HEK293 (cell line): ENCODE results near the gene YWHAE.
"Not testable (repeated sequence)": the region's sequence is repeated elsewhere in the genome, so short reads cannot be mapped to it uniquely, and the experiment has no call there.

Experiments
- CTCF ChIA-PET: fragments of 350-600 bp; formaldehyde crosslinking; extraction: SDS; loops from one replicate; lab custom pipeline; 2021; ENCODE audit warnings: antibody characterized with exemption; lab: Yijun Ruan, JAX
- POLR2A ChIA-PET: fragments of 300-600 bp; formaldehyde crosslinking; extraction: SDS; loops from one replicate; lab custom pipeline; 2020; ENCODE audit warnings: antibody characterized with exemption, inconsistent platforms; lab: Yijun Ruan, JAX
- H3K27ac ChIP-seq: fragments of 200-500 bp; sonication (Bioruptor generic); 2 replicates; pipeline ENCODE4 v1.5.1; 2014; ENCODE audit warnings: low read depth, low read length, control low read depth, inconsistent platforms; ENCODE audit errors: extremely low read depth
- H3K36me3 ChIP-seq, 2 experiments: fragments of 200-500 bp in 1 of 2; sonication (Bioruptor generic) in 1 of 2; 1 replicate in 1 of 2; 2 replicates in 1 of 2; pipeline ENCODE4 v1.5.1; 2014 to 2017; ENCODE audit warnings: inconsistent platforms in 2 of 2, low read length in 2 of 2; ENCODE audit not compliant: control insufficient read depth in 2 of 2, insufficient read depth in 1 of 2
- H3K4me1 ChIP-seq: fragments of 200-500 bp; sonication (Bioruptor generic); 2 replicates; pipeline ENCODE4 v1.5.1; 2014; ENCODE audit warnings: mild to moderate bottlenecking, low read length, inconsistent platforms; ENCODE audit not compliant: control insufficient read depth, insufficient read depth
- H3K4me3 ChIP-seq: 2 replicates; pipeline ENCODE4 v1.5.1; 2011; ENCODE audit warnings: low read depth, mild to moderate bottlenecking, control low read depth, low read length, moderate library complexity
- H3K9me3 ChIP-seq: fragments of 200-500 bp; sonication (Bioruptor generic); 2 replicates; pipeline ENCODE4 v1.5.1; 2014; ENCODE audit warnings: low read depth, low read length, inconsistent platforms; ENCODE audit not compliant: control insufficient read depth, insufficient read depth
- BCL11A ChIP-seq: fragments of 450-650 bp; formaldehyde crosslinking; IDR thresholded peaks from 2 replicates; pipeline ENCODE4 v1.5.1; 2016; ENCODE audit warnings: low read depth, missing biosample characterization, missing genetic modification characterization
- MYNN ChIP-seq: fragments of 450-650 bp; formaldehyde crosslinking; IDR thresholded peaks from 2 replicates; pipeline ENCODE4 v1.5.1; 2016; ENCODE audit warnings: missing biosample characterization, missing genetic modification characterization, borderline replicate concordance
- ZBTB10 ChIP-seq: fragments of 450-650 bp; formaldehyde crosslinking; IDR thresholded peaks from 2 replicates; pipeline ENCODE4 v1.5.1; 2016; ENCODE audit warnings: missing biosample characterization, missing genetic modification characterization
- ZEB2 ChIP-seq: fragments of 450-650 bp; formaldehyde crosslinking; IDR thresholded peaks from 2 replicates; pipeline ENCODE4 v1.5.1; 2016; ENCODE audit warnings: missing biosample characterization, missing genetic modification characterization
- ZFP69B ChIP-seq: fragments of 450-650 bp; formaldehyde crosslinking; IDR thresholded peaks from 2 replicates; pipeline ENCODE4 v1.5.1; 2016; ENCODE audit warnings: missing biosample characterization, missing genetic modification characterization
- ZNF121 ChIP-seq: fragments of 450-650 bp; formaldehyde crosslinking; IDR thresholded peaks from 2 replicates; pipeline ENCODE4 v1.5.1; 2016; ENCODE audit warnings: missing biosample characterization, missing genetic modification characterization
- ZNF146 ChIP-seq: fragments of 450-650 bp; formaldehyde crosslinking; IDR thresholded peaks from 2 replicates; pipeline ENCODE4 v1.5.1; 2016; ENCODE audit warnings: missing biosample characterization, missing genetic modification characterization
- ZNF24 ChIP-seq: fragments of 450-650 bp; formaldehyde crosslinking; IDR thresholded peaks from 2 replicates; pipeline ENCODE4 v1.5.1; 2016; ENCODE audit warnings: missing biosample characterization, missing genetic modification characterization
- ZNF302 ChIP-seq: fragments of 450-650 bp; formaldehyde crosslinking; IDR thresholded peaks from 2 replicates; pipeline ENCODE4 v1.5.1; 2016; ENCODE audit warnings: missing biosample characterization, missing genetic modification characterization, low read depth
- ZNF362 ChIP-seq: fragments of 450-650 bp; formaldehyde crosslinking; IDR thresholded peaks from 2 replicates; pipeline ENCODE4 v1.5.1; 2016; ENCODE audit warnings: missing biosample characterization, missing genetic modification characterization
- ZNF394 ChIP-seq: fragments of 450-650 bp; formaldehyde crosslinking; IDR thresholded peaks from 2 replicates; pipeline ENCODE4 v1.5.1; 2016; ENCODE audit warnings: missing biosample characterization, missing genetic modification characterization, mild to moderate bottlenecking, moderate library complexity, borderline replicate concordance
- ZNF549 ChIP-seq: fragments of 450-650 bp; IDR thresholded peaks from 2 replicates; pipeline ENCODE4 v1.5.1; 2018; ENCODE audit warnings: missing biosample characterization, missing genetic modification characterization, mild to moderate bottlenecking, inconsistent platforms, moderate library complexity
- ZNF600 ChIP-seq: fragments of 450-650 bp; formaldehyde crosslinking; IDR thresholded peaks from 2 replicates; pipeline ENCODE4 v1.5.1; 2016; ENCODE audit warnings: missing biosample characterization, missing genetic modification characterization
- TF ChIP-seq, protein P1 (sequence below): fragments of 450-650 bp; formaldehyde crosslinking; IDR thresholded peaks from 2 replicates; pipeline ENCODE4 v1.5.1; 2017; ENCODE audit warnings: missing biosample characterization, missing genetic modification characterization

The YWHAE gene

DNA sequence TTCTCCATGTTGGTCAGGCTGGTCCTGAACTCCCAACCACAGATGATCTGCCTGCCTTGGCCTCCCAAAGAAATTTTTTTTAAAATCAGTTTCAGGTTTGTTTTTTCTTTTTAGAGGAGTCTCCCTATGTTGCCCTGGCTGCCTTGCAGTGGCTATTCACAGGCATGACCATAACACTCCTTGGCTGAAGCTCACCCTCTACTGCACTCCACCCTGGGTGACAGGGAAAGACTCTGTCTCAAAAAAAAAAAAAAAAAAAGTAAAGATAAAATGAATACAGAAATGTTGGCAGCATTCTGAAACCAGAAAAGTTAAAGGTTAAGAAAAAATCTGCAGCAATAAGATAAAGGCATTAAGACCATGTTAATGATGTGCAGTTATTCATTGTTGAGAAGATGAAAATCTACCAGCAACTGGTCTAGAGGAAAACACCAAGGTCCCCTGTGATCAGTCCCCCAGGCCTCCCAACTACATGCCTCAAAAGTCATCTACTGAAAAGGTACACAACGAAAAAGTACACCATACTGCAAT is 15.1 kb downstream of the YWHAE start:
- peaks cover 12 to 23% of the 10 kb centered on the region in 2 experiments; a peak in 2 of 3 replicates for H3K36me3 ChIP-seq
- no peak overlapping the region for H3K4me3 ChIP-seq
- CTCF ChIA-PET: interaction anchor here (1.0 to 2.1 kb wide), 3 partner anchors 18 to 30 kb away, joined by 3 to 6 read pairs (median 3); no protein-coding TSS in a partner anchor
- no peak for TF ChIP-seq BCL11A
- TF ChIP-seq ZNF302 (tag by site-specific recombination): no peak
- TF ChIP-seq ZNF146 (tag by site-specific recombination): no peak
- TF ChIP-seq, protein P1, sequence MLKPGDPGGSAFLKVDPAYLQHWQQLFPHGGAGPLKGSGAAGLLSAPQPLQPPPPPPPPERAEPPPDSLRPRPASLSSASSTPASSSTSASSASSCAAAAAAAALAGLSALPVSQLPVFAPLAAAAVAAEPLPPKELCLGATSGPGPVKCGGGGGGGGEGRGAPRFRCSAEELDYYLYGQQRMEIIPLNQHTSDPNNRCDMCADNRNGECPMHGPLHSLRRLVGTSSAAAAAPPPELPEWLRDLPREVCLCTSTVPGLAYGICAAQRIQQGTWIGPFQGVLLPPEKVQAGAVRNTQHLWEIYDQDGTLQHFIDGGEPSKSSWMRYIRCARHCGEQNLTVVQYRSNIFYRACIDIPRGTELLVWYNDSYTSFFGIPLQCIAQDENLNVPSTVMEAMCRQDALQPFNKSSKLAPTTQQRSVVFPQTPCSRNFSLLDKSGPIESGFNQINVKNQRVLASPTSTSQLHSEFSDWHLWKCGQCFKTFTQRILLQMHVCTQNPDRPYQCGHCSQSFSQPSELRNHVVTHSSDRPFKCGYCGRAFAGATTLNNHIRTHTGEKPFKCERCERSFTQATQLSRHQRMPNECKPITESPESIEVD (tag by site-specific recombination): peak; percentile 35; the same call in 1 of the 2 replicates
- peak overlapping the region; percentile 53; the same call in 1 of the 2 replicates for H3K27ac ChIP-seq
- POLR2A ChIA-PET: interaction anchor here (0.7 kb wide), 1 partner anchor 130 kb away, joined by 4 read pairs; no protein-coding TSS in a partner anchor
- H3K9me3 ChIP-seq: no peaks in the 10 kb centered on the region
- H3K4me1 ChIP-seq: peaks cover 60% of the 10 kb centered on the region

DNA sequence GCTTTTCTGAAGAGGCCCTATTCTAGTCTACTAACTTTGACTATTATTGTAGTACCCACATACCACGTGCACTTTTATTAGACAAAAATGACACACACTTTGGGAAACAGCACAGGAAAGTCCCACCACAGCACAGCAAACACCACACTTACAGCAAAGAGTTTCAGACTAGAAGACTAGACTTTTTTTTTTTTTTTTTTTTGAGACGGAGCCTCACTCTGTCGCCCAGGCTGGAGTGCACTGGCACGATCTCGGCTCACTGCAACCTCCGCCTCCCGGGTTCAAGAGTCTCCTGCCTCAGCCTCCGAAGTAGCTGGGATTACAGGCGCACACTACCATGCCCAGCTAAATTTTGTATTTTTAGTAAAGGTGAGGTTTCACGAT is 20.1 kb downstream of the YWHAE start:
- H3K36me3 ChIP-seq: peaks cover 17 to 29% of the 10 kb centered on the region in 2 experiments; a peak in 2 of 3 replicates
- H3K4me1 ChIP-seq: peaks cover 68% of the 10 kb centered on the region
- H3K9me3 ChIP-seq: no peaks in the 10 kb centered on the region
- peak overlapping the region; percentile 1 for H3K27ac ChIP-seq
- TF ChIP-seq ZNF362: peak; percentile 86
- TF ChIP-seq ZNF24 (tag by site-specific recombination): no peak
- TF ChIP-seq ZNF121: peak; percentile 88
- peak; percentile 64; the same call in 1 of the 2 replicates for TF ChIP-seq ZNF600
- peak; percentile 30; the same call in 1 of the 2 replicates for TF ChIP-seq MYNN (tag by site-specific recombination)
- no peak for TF ChIP-seq ZFP69B (tag by site-specific recombination)
- 0 out of 2 replicates have a peak, but pooled peaks have one; percentile 17 for TF ChIP-seq ZBTB10
- peak; percentile 37; the same call in 1 of the 2 replicates for TF ChIP-seq ZEB2 (tag by site-specific recombination)
- TF ChIP-seq, all 188 proteins: peak for 6
- H3K4me3 ChIP-seq: no peak overlapping the region
- ChIA-PET POLR2A (interaction anchor here (0.7 to 2.9 kb wide), 4 partner anchors 12 to 20 kb away, joined by 3 to 12 read pairs (median 6); partner anchors contain the start of gene YWHAE), CTCF (interaction anchor here (0.6 to 3.1 kb wide), 8 partner anchors 9 to 153 kb away, joined by 3 to 42 read pairs (median 3); no protein-coding TSS in a partner anchor)

GRCh38 chr17:1379208-1379929 is 20.7 kb downstream of the YWHAE start:
- no peaks in the 10 kb centered on the region for H3K9me3 ChIP-seq
- TF ChIP-seq ZNF549 (tag by site-specific recombination) (no peak), ZNF394 (tag by site-specific recombination) (peak; percentile 55; the same call in 1 of the 2 replicates)
- TF ChIP-seq, protein P1 (tag by site-specific recombination): peak; percentile 34
- H3K27ac ChIP-seq: peak overlapping the region; percentile 1
- peaks cover 22 to 23% of the 10 kb centered on the region in 2 experiments; a peak in 2 of 3 replicates for H3K36me3 ChIP-seq
- peaks cover 73% of the 10 kb centered on the region for H3K4me1 ChIP-seq
- no peak overlapping the region for H3K4me3 ChIP-seq
- POLR2A ChIA-PET: interaction anchor here (0.7 to 2.9 kb wide), 4 partner anchors 12 to 21 kb away, joined by 3 to 12 read pairs (median 6); partner anchors contain the start of gene YWHAE
- CTCF ChIA-PET: interaction anchor here (0.8 to 3.1 kb wide), 4 partner anchors 12 to 154 kb away, joined by 3 to 42 read pairs (median 4); no protein-coding TSS in a partner anchor

DNA sequence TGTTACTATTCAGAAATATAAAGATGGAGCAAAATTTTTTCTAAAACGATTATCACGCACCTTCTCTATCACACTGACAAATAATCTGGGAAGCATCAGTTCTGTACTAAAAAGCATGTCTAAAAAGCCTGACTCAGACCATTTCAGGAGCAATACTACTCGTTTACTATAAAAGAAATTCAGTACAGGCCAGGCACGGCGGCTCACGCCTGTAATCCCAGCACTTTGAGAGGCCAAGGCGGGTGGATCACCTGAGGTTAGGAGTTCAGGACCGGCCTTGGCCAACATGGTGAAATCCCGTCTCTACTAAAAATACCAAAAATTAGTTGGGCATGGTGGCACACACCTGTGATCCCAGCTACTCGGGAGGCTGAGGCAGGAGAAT is 21.6 kb downstream of the YWHAE start:
- Histone ChIP-seq H3K36me3 (peaks cover 18 to 28% of the 10 kb centered on the region in 2 experiments; a peak in 2 of 3 replicates), H3K4me1 (peaks cover 77% of the 10 kb centered on the region)
- H3K9me3 ChIP-seq, H3K4me3 ChIP-seq, H3K27ac ChIP-seq: not testable (repeated sequence)
- CTCF ChIA-PET: interaction anchor here (0.6 to 3.1 kb wide), 3 partner anchors 13 to 46 kb away, joined by 3 to 42 read pairs (median 4); no protein-coding TSS in a partner anchor
- POLR2A ChIA-PET: interaction anchor here (2.9 kb wide), 1 partner anchor 13 kb away, joined by 12 read pairs; no protein-coding TSS in a partner anchor
